Peyer's patch (tissue), 4 donors: ENCODE data around the gene FFAR1.

ENCODE experiments used
- POLR2A ChIP-seq, 2 donors: fragments of 450-650 bp; IDR thresholded peaks; one replicate each; pipeline ENCODE4 v1.5.1; 2017; ENCODE audit warnings: antibody characterized with exemption in 2 of 2, mild to moderate bottlenecking in 2 of 2, moderate library complexity in 2 of 2
- TF ChIP-seq, protein P1 (sequence below), 6 experiments: fragments of 450-650 bp in 4 of 6; fragments of 200-600 bp in 2 of 6; sonication (generic) in 1 of 6; IDR thresholded peaks; one replicate each; pipeline ENCODE4 v1.5.1; 2017 to 2019; ENCODE audit warnings: antibody characterized with exemption in 6 of 6, mild to moderate bottlenecking in 3 of 6, moderate library complexity in 1 of 6

DNA sequence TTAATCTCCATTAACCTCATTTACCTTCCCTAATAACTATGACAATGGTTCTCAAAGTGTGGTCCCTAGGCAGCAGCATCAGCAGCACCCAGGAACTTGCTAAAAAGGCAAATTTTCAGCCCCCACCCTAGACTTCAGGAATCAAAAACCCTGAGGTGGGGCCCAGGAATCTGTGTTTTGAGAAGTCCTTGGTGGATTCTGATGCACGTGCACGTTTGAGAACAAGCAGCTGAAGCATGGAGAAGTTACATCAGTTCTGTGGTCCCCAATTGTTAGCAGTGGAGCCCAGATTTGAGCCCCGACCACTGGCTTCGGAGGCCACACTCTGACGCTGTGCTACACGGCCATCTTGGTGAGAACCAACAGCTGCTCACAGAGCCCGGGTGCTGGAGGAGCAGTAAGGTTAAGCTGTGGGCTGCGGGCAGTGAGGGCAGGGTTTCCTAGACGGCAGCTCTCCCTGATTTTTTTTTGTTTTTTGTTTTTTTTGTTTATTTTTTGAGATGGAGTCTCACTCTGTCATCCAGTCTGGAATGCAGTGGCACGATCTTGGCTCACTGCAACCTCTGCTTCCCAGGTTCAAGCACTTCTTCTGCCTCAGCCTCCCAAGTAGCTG, 32.7 kb upstream of the FFAR1 start:
- no peak for TF ChIP-seq POLR2A (IDR thresholded peaks at IDR 0.05)
- TF ChIP-seq, protein P1, sequence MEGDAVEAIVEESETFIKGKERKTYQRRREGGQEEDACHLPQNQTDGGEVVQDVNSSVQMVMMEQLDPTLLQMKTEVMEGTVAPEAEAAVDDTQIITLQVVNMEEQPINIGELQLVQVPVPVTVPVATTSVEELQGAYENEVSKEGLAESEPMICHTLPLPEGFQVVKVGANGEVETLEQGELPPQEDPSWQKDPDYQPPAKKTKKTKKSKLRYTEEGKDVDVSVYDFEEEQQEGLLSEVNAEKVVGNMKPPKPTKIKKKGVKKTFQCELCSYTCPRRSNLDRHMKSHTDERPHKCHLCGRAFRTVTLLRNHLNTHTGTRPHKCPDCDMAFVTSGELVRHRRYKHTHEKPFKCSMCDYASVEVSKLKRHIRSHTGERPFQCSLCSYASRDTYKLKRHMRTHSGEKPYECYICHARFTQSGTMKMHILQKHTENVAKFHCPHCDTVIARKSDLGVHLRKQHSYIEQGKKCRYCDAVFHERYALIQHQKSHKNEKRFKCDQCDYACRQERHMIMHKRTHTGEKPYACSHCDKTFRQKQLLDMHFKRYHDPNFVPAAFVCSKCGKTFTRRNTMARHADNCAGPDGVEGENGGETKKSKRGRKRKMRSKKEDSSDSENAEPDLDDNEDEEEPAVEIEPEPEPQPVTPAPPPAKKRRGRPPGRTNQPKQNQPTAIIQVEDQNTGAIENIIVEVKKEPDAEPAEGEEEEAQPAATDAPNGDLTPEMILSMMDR (IDR thresholded peaks at IDR 0.05), result no peak
